GOT3 (cell line): Measurements from ENCODE around the gene KIF22.
"Not testable (repeated sequence)": the region's sequence is repeated elsewhere in the genome, so short reads cannot be mapped to it uniquely, and the experiment has no call there.

Source experiments
- DNase-seq: peaks from one replicate; lab custom pipeline; 2025; ENCODE audit warnings: mixed read lengths; lab: John Stamatoyannopoulos, UW

Gene KIF22

DNA sequence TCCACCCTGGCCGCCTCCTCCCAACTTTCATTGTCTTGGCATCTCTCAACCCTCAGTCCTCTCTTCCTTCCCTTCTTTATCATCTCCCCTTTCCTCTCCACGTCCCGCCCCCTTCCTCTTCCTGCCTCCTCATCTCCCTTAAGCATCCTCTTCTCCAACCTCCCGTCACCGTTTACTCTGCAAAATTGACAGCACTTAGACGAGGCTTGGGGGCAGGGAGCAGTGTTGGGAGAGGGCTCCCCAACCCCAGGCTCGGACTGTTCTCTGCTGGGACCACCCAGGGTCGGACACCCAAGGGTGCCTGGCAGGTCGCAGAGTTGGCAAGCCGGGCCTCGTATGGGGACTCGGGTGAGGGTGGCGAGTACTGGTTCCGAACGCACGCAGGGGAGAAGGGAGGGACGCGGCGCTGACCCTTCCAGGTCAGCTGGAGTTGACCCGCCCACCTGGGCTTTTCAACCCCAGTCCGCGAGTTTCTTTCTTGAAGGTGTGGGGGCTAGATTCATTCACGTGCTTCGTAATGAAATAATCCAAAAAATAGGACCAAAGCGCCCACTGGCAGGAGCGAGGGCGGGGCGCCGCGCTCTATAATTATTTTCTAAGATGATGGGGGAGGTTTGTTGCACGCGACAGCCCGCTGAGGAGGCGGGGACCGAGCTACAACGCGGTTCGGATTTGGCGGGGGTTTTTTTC lies 24.6 kb downstream of the KIF22 start:
- no peak for DNase-seq

DNA sequence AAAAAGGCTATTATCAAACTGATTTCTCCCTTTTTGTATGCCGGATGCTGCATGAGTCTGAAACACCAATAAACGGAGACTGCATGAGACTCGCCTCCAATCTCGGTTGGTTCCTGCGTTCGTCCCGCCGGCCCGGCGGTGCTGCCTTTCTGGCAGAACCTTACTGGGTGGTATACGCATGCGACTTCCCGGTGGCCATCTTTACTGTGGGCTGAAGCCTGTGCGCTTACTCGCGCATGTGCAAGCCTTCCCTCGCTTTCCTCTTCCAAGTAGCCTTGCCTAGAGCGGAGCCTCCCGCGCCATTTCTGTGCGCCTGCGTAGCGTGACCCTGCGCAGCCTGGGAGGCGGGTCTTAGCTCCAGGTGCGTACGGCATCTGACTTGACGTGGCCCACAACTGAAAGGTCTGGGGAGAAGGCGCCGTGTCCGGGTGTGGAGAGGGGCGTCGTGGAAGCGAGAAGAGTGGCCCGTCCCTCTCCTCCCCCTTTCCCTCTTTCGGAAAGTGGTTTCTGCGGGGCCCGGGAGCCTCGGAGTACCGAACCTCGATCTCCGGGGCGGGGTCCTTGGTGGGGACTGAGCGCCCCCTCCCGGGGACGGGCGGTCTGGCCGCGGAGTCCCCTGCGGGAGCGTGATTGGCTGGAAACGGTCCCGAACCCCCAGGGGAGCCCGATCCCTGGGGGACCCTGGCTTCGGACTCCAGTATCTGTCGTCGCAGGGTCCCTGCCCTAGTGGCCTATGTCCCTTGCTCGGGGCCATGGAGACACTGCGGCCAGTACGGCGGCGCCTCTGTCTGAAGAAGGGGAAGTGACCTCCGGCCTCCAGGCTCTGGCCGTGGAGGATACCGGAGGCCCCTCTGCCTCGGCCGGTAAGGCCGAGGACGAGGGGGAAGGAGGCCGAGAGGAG lies 25.5 kb downstream of the KIF22 start, which contains the start of gene PAGR1:
Gene PAGR1, plus strand, starts transcription at position 360 of the 901 bp plus-strand sequence. Its CDS starts 374 bp downstream, at position 734.
- peak; percentile 93 for DNase-seq

DNA sequence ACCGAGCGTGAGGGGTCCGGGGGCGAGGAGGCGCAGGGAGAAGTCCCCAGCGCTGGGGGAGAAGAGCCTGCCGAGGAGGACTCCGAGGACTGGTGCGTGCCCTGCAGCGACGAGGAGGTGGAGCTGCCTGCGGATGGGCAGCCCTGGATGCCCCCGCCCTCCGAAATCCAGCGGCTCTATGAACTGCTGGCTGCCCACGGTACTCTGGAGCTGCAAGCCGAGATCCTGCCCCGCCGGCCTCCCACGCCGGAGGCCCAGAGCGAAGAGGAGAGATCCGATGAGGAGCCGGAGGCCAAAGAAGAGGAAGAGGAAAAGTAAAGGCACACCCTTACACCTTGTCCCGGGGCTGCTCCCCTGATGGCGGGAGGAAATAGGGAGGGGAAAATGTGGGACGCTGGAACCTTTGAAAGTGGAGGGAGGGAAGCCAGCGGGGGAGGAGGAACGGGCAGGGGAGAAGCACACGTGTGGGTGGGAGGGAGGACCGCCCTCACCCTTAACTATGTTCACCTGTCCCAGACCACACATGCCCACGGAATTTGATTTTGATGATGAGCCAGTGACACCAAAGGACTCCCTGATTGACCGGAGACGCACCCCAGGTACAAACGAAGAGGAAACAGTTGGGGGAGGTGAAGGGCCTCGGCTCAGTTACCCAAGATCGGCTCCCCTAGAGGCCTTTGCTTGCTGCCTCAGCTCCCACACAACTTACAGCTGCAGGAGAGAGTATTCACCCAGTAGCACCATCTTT lies 26.3 kb downstream of the KIF22 start:
- DNase-seq = no peak

DNA sequence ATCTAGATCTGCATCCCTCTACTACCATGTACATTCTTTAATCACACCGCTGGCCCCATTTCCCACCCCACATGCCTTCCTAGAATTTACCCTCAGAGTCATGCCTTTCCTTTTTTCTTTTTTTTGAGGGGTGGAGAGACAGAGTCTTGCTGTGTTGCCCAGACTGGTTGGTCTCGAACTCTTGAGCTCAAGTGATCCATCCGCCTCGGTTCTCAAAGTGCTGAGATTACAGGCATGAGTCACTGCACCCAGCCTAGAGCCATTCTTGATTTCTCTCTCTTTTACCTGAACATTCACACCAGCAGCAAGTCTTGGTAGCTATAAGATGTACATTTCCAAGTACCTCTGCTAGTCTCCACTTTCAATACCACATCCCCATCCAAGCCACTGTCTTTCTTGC lies 27.5 kb downstream of the KIF22 start:
- DNase-seq = no peak

DNA sequence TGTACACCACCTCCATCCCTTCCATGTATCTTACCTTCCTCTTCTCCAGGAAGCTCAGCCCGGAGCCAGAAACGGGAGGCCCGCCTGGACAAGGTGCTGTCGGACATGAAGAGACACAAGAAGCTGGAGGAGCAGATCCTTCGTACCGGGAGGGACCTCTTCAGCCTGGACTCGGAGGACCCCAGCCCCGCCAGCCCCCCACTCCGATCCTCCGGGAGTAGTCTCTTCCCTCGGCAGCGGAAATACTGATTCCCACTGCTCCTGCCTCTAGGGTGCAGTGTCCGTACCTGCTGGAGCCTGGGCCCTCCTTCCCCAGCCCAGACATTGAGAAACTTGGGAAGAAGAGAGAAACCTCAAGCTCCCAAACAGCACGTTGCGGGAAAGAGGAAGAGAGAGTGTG lies 29.0 kb downstream of the KIF22 start:
- no peak for DNase-seq

DNA sequence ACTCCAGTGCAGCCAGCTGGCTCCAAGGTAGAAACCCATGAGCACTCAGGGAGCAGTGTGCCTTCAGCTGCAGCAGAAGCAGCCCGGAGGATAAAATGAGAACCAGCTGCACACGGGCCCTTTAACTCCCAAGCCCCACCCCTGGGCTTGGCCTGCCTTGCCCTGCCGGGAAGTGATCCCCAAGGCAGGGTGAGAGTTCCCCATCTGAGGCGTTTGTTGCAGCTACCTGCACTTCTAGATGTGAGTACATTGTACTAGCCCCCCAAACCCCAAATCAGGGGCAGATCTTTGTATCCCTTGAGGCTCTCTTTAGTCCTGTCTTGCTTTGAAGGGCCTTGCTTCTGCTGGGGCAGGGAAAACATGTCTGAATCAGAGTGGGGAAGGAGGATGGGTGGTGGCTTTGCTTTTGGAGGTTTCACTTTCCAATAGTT lies 29.7 kb downstream of the KIF22 start, which contains the start of gene MVP:
Gene MVP, plus strand, starts transcription at position 192 of the 431 bp plus-strand sequence. CDS start 10,088 bp downstream, outside the sequence.
- no peak for DNase-seq

DNA sequence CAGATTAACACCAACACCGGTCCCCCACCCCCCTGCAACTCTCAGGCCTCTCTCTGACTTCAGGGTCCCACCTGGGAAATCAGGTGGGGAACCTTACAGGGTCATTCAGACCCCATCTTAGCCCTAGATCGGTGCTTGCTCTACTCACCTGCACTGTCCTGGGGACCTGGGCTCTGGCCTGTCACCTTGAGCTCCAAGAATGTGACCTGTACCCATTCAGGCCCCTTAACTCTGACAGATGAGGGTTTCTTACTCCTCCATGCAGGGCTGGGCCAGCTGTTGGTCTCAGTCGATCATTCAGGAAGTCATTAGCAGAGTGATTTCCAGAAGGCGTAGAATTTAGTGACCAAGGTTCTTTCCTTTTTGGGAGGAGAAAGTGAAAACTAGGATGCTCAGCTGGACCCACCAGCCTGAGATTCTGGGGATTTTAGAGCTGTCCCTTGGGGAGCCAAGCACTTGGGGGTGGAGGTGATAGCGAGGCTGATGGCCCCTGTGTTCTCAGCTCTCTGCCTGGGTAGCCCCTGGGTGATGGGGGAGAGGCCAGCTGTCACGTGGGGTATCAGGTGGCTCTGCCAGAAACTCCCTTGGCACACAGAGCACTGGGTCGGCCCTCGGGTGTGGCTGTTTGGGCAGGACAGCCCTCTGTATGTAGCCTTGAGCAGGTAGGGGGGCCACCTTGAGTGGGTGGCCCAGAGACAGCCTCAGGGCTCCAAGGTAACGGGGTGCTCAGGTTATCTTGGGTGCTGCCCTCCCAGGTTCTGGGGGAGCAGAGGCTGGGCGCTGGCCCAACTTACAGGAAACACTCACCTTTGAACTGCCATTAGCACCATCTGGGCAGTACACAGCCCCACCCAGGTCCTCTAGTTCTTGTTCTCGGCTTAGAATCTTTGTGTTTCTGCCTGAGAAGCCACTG lies 30.4 kb downstream of the KIF22 start:
- no peak for DNase-seq

DNA sequence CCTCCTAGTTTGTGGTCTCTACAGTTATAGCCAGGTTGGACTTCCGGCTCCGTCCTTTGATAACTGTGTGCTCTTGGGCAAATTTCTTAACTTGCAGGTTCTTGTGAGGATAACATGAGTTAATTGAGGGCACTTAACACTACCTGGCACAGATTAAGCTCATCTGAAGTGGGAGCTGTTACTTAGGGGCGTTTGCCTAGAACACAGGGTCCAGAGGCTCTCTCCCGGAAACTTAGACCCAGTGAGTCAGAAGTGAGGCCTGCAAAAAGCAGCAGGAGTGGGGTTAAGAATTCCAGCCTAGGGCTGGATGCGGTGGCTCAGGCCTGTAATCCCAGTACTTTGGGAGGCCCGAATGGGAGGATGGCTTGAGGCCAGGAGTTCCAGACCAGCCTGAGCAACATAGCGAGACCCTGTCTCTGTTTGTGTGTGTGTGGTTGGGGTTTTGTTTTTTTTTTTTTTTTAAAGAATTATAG lies 31.1 kb downstream of the KIF22 start:
- DNase-seq = no peak

DNA sequence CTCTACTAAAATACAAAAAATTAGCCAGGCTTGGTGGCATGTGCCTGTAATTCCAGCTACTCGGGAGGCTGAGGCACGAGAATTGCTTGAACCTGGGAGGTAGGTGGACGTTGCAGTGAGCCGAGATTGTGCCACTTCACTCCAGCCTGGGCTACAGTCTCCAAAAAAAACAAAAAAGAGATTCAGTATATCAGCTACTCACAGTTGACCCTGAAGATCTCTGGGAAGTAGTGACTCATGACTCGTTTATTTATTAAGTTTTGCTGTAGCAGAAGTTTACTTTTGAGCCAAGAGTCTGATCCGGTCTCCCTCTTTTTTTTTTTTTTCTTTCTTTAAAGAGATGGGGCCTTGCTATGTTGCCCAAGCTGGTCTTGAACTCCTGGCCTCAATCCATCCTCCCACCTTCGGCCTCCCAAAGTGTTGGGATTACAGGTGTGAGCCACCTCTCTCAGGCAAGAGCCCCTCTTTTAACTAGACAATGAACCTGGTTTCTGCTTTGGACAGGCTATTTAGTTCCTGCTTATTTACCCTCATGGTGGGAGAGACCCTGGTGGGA lies 34.1 kb downstream of the KIF22 start:
- DNase-seq = no peak

DNA sequence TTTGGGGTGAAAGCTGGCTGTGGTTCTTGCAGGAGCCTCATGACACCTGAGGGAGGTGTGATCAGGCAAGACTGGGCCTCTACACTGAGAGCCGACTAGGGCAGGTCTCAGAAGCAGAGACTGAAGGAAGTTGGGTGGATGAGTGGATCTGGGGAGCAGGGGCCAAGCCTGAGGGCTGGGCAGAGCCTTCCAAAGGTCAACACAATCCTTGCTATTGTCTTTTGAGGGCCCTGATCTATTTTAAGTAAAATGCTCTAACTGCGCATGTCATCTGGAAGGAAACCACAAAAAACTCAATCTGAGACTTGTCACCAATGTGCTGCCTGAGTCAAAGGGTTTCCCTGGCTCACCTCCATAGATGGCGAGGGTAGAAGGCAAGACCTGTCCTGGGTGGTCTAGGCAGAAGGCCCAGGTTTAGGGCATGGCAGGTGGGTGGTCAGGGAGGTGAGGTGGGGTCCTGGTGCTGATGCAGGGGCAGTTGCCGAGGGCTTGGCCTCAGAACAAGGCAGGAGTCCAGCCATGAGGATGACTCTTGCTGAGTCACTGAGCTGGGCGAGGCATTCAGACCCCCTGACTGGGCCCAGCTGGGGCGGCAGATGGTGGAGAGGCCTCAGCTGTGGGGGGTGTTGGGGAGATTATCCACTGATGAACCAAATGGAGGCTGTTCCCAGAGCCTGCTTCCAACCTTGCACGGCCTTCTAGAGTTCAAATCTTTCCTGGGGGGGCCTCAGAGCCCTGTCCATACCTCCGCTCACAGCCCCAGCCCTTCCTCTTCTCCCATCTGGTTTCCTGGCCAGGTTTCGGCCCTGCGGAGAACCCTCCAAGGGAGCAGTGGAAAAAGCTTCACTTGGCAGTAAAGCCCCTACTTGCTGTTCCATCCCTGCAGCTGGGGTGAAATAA lies 34.8 kb downstream of the KIF22 start:
- DNase-seq = no peak

DNA sequence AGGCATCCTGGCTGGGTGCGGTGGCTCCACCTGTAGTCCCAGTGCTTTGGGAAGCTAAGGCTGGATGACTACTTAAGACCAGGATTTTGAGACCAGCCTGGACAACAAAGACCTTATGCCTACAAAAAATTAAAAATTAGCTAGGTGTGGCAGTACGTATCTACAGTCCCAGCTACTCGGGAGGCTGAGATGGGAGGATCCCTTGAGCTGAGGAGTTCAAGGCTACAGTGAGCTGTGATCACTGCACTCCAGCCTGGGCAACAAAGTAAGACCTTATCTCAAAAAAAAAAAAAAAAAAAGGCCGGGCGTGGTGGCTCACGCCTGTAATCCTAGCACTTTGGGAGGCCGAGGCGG lies 35.8 kb downstream of the KIF22 start:
- no peak for DNase-seq

DNA sequence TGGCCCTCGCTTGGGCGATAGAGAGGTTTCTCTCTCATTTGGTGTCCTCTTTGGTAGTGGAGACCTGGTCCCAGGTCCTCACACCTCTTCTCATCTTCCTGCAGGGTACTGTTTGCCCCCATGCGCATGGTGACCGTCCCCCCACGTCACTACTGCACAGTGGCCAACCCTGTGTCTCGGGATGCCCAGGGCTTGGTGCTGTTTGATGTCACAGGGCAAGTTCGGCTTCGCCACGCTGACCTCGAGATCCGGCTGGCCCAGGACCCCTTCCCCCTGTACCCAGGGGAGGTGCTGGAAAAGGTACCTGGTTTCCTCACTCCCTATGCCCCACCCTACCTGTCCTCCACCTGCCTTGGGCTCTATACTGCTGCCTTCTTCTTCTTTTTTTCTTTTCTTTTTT lies 40.2 kb downstream of the KIF22 start:
- DNase-seq = no peak

DNA sequence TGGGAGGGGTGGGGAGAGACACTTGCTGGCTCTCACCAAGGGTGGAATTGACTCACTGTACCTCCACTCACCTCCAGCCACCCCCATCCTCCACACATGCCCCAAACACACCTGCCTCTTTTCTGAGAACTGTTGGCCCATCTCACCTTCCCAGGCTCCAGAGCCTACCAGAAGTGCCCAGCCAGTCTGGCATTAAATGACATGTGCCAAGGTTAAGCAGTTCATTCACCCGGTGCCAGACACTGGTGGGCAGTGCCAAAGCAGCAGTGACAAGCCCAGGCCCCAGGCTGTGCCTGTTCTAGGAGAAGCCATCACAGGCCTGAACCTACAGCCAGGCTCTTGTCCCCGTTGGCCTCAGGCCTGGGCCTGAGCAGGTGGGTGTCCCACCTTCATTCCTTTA lies 40.9 kb downstream of the KIF22 start:
- no peak for DNase-seq

DNA sequence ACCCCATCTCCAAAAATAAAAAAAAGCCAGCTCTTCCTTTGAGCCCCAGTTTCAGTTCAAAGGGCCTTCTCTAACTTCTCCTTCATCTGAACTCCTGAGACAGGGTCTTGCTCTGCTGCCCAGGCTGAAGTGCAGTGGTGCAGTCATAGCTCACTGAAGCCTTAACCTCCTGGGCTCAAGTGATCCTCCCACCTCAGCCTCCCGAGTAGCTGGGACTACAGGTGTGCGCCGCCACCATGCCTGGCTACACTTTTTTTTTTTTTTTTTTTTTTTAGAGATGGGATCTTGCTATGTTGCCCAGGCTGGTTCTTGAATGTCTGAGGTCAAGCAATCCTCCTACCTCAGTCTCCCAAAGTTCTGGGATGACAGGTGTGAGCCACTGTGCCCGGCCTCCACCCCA lies 42.7 kb downstream of the KIF22 start:
- DNase-seq = not testable (repeated sequence)

DNA sequence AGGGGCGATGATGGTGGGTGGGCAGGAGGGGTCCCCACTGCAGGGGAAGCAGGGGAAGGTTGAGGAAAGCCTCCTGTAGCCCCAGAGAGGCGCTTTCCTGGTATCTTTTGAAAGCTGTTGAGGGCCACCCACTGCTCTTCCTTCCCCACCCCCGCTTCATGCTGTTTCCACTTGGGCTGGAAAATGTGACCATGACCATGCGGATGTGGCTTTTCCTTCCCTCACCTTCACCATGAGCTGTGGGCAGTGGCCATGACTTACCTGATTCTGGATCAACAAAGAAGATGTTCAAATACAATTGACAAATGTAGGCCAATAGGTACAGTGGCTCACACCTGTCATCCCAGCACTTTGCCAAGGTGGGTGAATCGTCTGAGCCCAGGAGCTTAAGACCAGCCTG lies 43.5 kb downstream of the KIF22 start:
- no peak for DNase-seq

DNA sequence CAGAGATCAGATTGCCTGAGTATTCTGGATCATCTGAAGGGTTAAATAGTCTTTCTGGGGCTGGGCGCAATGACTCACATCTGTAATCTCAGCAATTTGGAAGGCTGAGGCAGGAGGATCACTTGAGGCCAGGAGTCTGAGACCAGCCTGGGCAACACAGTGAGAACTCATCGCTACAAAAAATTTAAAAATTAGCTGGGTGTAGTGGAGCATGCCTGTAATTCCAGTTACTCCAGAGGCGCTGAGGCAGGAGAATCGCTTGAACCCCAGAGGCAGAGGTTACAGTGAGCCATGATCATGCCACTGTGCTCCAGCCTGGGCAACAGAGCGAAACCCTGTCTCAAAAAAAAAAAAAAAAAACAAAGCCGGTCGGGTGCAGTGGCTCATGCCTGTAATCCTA lies 45.4 kb downstream of the KIF22 start:
- DNase-seq = no peak

DNA sequence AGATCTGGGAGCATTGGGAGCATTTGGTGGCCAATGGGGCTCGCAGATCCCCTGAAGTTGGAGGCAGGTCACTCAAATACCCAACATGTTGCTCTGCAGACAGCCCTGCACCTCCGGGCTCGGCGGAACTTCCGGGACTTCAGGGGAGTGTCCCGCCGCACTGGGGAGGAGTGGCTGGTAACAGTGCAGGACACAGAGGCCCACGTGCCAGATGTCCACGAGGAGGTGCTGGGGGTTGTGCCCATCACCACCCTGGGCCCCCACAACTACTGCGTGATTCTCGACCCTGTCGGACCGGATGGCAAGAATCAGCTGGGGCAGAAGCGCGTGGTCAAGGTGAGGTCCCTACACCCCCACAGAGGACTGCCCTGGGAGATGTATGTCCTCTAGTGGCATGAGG lies 46.1 kb downstream of the KIF22 start:
- no peak for DNase-seq

DNA sequence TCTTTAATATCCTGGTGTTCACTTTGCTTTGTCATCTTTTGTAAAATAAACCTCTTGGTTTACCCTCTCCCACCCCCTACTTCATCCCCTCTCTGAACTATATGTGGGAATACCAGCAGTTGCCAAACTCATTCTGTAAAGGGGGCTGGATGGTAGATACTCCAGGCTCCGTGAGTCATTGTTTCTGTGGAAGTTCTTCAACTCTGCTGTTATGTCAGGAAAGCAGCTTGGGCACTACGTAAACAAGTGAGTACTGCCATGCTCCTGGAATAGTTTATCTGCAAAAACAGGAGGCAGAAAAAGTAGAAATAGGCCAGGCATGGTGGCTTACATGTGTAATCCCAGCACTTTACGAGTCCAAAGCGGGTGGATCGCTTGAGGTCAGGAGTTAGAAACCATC lies 47.3 kb downstream of the KIF22 start:
- DNase-seq = no peak

DNA sequence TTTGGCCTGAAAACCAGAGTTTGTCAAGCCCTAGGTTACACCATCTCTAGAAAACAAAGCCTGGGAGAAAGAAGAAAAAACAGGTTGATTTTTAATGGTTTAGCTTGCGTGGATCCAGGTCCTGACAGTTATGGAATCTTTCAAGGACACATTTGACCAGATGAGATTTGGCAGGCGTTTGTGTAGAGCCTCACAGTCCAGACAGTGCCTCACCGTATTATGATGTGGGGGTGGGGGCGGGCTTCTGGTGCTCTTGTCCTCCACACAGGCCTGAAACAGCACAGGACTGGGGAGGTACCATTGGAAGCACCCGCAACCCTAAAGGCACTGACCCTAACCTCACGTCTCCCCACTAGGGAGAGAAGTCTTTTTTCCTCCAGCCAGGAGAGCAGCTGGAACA lies 49.3 kb downstream of the KIF22 start:
- no peak for DNase-seq

DNA sequence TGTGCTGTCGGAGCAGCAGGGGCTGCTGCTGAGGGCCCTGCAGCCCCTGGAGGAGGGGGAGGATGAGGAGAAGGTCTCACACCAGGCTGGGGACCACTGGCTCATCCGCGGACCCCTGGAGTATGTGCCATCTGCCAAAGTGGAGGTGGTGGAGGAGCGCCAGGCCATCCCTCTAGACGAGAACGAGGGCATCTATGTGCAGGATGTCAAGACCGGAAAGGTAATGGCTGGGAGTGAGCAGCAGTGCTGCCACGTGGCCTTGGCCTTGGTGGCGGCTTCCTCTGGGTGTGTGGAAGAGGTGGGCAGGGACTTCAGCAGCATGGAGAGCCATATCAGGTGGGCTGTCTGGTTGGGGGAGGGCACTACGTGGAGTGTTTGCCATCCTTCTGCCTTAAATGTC lies 49.7 kb downstream of the KIF22 start:
- no peak for DNase-seq
